GM23338 (cell line): Measurements from ENCODE around the gene USP36. TPM values are rescaled to one million over a fixed set of nuclear protein-coding genes. Genes with fewer than 3 reads are reported as not detected.

Experiments used
- ATAC-seq: fragments of 200-7000 bp; cut with Tn5 transposase; 3 replicates; pipeline ENCODE4 v1.9.1; 2020
- DNase-seq: peaks from one replicate; pipeline ENCODE4 v3.0.0-alpha.2; 2015; ENCODE audit warnings: low spot score
- H2AFZ ChIP-seq: fragments of 200-600 bp; sonication (generic); 2 replicates; pipeline ENCODE4 v1.8.0; 2016; ENCODE audit warnings: antibody characterized with exemption, mild to moderate bottlenecking, moderate library complexity
- H3F3A ChIP-seq: fragments of 200-600 bp; sonication (generic); replicated peaks from 2 replicates; pipeline ENCODE4 v1.8.0; 2017; ENCODE audit warnings: antibody characterized with exemption, mixed run types, low read depth
- H3K27ac ChIP-seq: fragments of 200-600 bp; sonication (generic); 2 replicates; pipeline ENCODE4 v1.6.1; 2016; ENCODE audit warnings: low read depth
- H3K27me3 ChIP-seq: fragments of 200-600 bp; sonication (generic); 2 replicates; pipeline ENCODE4 v1.8.0; 2016; ENCODE audit warnings: mild to moderate bottlenecking, mixed run types, moderate library complexity; ENCODE audit not compliant: insufficient read depth
- H3K36me3 ChIP-seq: fragments of 200-600 bp; sonication (generic); 2 replicates; pipeline ENCODE4 v1.8.0; 2016; ENCODE audit warnings: mild to moderate bottlenecking; ENCODE audit not compliant: insufficient read depth
- H3K4me1 ChIP-seq: fragments of 200-600 bp; sonication (generic); 2 replicates; pipeline ENCODE4 v1.8.0; 2016; ENCODE audit warnings: mild to moderate bottlenecking, moderate library complexity; ENCODE audit not compliant: insufficient read depth
- H3K4me2 ChIP-seq: fragments of 200-600 bp; sonication (generic); 2 replicates; pipeline ENCODE4 v1.7.1; 2017; ENCODE audit warnings: mixed run types
- H3K4me3 ChIP-seq: fragments of 200-600 bp; sonication (generic); 2 replicates; pipeline ENCODE4 v1.6.1; 2016; ENCODE audit warnings: mixed run types
- H3K79me2 ChIP-seq: fragments of 200-600 bp; sonication (generic); replicated peaks from 2 replicates; pipeline ENCODE4 v1.8.0; 2017; ENCODE audit warnings: mild to moderate bottlenecking; ENCODE audit not compliant: insufficient read depth
- H3K9me2 ChIP-seq: fragments of 200-600 bp; sonication (generic); 2 replicates; pipeline ENCODE4 v1.8.0; 2017; ENCODE audit not compliant: insufficient read depth
- H4K20me1 ChIP-seq: fragments of 200-600 bp; sonication (generic); replicated peaks from 2 replicates; pipeline ENCODE4 v1.8.0; 2017; ENCODE audit warnings: mild to moderate bottlenecking; ENCODE audit not compliant: insufficient read depth
- H3K27ac Mint-ChIP-seq: 2 replicates; pipeline ENCODE4 v1.8.0; 2020; ENCODE audit warnings: inconsistent platforms, mild to moderate bottlenecking, moderate library complexity, mixed read lengths
- H3K27me3 Mint-ChIP-seq: 3 replicates; pipeline ENCODE4 v1.8.0; 2022; ENCODE audit warnings: low read depth, mild to moderate bottlenecking, moderate library complexity, mixed read lengths, inconsistent platforms; ENCODE audit not compliant: insufficient read depth, poor library complexity
- H3K36me3 Mint-ChIP-seq: 3 replicates; pipeline ENCODE4 v1.8.0; 2021; ENCODE audit warnings: low read depth, mild to moderate bottlenecking, inconsistent platforms, moderate library complexity, mixed read lengths
- H3K4me1 Mint-ChIP-seq: 3 replicates; pipeline ENCODE4 v1.8.0; 2020; ENCODE audit warnings: mild to moderate bottlenecking, inconsistent platforms, mixed read lengths
- H3K4me3 Mint-ChIP-seq: 3 replicates; pipeline ENCODE4 v1.8.0; 2021; ENCODE audit warnings: moderate library complexity, mild to moderate bottlenecking, inconsistent platforms, mixed read lengths
- H3K9me3 Mint-ChIP-seq: 3 replicates; pipeline ENCODE4 v1.8.0; 2020; ENCODE audit warnings: moderate library complexity, mild to moderate bottlenecking, inconsistent platforms, mixed read lengths
- CTCF ChIP-seq, 2 experiments: fragments of 200-600 bp in 1 of 2; sonication (generic) in 1 of 2; conservative IDR thresholded peaks; 2 replicates each; pipeline versions ENCODE4 v1.5.1 to v1.6.1; 2016 to 2017; ENCODE audit warnings: antibody characterized with exemption in 2 of 2, low read depth in 2 of 2, mild to moderate bottlenecking in 2 of 2, moderate library complexity in 1 of 2
- STAT1 ChIP-seq: IDR thresholded peaks from one replicate; pipeline ENCODE4 v1.6.1; 2016; ENCODE audit warnings: antibody characterized with exemption; ENCODE audit not compliant: unreplicated experiment
- ZNF114 ChIP-seq: fragments of 250-450 bp; sonication (Bioruptor Pico); IDR thresholded peaks from 2 replicates; pipeline ENCODE4 v1.5.0; 2020; ENCODE audit warnings: mild to moderate bottlenecking, moderate library complexity
- ZNF331 ChIP-seq: fragments of 250-450 bp; sonication (Bioruptor Pico); IDR thresholded peaks from 2 replicates; pipeline ENCODE4 v1.5.0; 2020; ENCODE audit warnings: low read depth, mild to moderate bottlenecking, moderate library complexity
- ZNF462 ChIP-seq: fragments of 250-450 bp; sonication (Bioruptor Pico); IDR thresholded peaks from 2 replicates; pipeline ENCODE4 v1.5.0; 2020; ENCODE audit warnings: mild to moderate bottlenecking, moderate library complexity
- polyA plus RNA-seq: library from polyadenylated mRNA; unstranded; fragments of >200 nt; fragmentation: Nextera tagmentation; extraction: Ambion mirVana; gene quantifications from 2 replicates; pipeline ENCODE4 v1.2.1, GENCODE V29; 2016
- total RNA-seq: library from RNA; depleted of rRNA; stranded (reverse); fragments of >200 nt; shearing (Covaris generic); gene quantifications from 2 replicates; pipeline ENCODE4 v1.2.3, GENCODE V29; 2014; rRNA removed

Gene USP36
- total and polyA plus RNA-seq, 2 experiments from 2014 or later: 36.2 to 55.5 TPM

GRCh38 chr17:78746949-78747269 is 93.7 kb downstream of the USP36 start (continued):
- no peak for TF ChIP-seq ZNF462 (CRISPR knock-in tag)

DNA sequence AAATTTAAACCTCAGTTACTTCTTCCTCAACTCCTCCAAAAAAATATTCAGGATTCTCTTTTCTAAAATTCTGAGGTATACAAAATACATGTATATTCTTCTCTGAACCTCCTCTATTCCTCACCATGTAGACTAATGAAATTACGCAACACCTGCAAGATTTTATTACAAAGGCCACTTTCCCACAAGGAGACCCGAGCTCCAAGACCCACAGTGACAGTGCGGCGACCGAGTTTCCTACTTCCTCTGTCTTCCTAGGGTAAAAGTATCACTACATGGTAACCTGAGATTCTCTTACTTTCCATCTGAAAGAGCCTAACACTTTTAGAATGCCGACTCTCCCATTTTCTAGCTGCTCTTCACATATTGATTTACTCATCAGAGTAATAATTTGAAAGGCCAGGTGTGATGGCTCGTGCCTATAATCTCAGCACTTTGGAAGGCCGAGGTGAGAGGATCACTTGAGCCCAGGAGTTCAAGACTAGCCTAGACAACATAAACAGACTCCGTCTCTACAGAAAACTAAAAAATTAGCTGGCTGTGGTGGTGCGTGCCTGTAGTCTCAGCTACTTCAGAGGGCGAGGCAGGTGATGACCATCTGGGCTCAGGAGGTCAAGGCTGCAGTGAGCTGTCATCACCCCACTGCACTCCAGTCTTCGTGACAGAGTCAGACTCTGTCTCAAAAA is 94.2 kb downstream of the USP36 start:
- H3K27ac Mint-ChIP-seq: peak overlapping the region; percentile 51
- H3K27me3 Mint-ChIP-seq: no peaks in the 10 kb centered on the region
- peak; percentile 65 for ATAC-seq
- no peaks in the 10 kb centered on the region for H3F3A ChIP-seq
- TF ChIP-seq ZNF114 (no peak), CTCF (conservative IDR thresholded peaks at IDR 0.05; ENCODE audit: low read depth in 2 of 2) (no peak), STAT1 (no peak), ZNF331 (CRISPR knock-in tag) (no peak)
- no peaks in the 10 kb centered on the region for H3K9me3 Mint-ChIP-seq
- H3K4me1 ChIP-seq: peaks cover 8% of the 10 kb centered on the region
- H3K9me2 ChIP-seq: no peaks in the 10 kb centered on the region
- H3K27ac ChIP-seq: peak overlapping the region; percentile 72
- DNase-seq: peak; percentile 60
- peaks cover 2% of the 10 kb centered on the region; the same call in 1 of the 2 replicates for H4K20me1 ChIP-seq
- H3K36me3 ChIP-seq: no peaks in the 10 kb centered on the region
- no peaks in the 10 kb centered on the region for H3K36me3 Mint-ChIP-seq
- no peak overlapping the region for H3K4me3 ChIP-seq
- peak overlapping the region; percentile 22; the same call in 1 of the 3 replicates for H3K4me3 Mint-ChIP-seq
- H3K4me1 Mint-ChIP-seq: peaks cover 33% of the 10 kb centered on the region
- 0 out of 2 replicates have a peak, but pooled peaks cover 2% of the 10 kb centered on the region for H3K79me2 ChIP-seq
- H3K27me3 ChIP-seq: no peaks in the 10 kb centered on the region
- no peak overlapping the region for H2AFZ ChIP-seq
- peak overlapping the region; percentile 18 for H3K4me2 ChIP-seq

Other genes starting within 250 kb of the USP36 start
- gene CYTH1, start 58.5 kb downstream of the USP36 start, total RNA-seq: 14.5 and 21.2 TPM in 2 replicates
- 12.2 and 13.8 TPM in 2 replicates for gene CYTH1, start 58.5 kb downstream of the USP36 start, polyA plus RNA-seq
- 0.62 and 0.69 TPM in 2 replicates for gene CEP295NL, start 62.4 kb upstream of the USP36 start, total RNA-seq
- 0.31 TPM in 1 of 2 replicates, not detected in the other for gene CEP295NL, start 62.4 kb upstream of the USP36 start, polyA plus RNA-seq
- gene TIMP2, start 84.6 kb upstream of the USP36 start, total RNA-seq: 22.5 and 24.4 TPM in 2 replicates
- 10.6 and 12.5 TPM in 2 replicates for gene TIMP2, start 84.6 kb upstream of the USP36 start, polyA plus RNA-seq
- 36.5 and 45.7 TPM in 2 replicates for gene LGALS3BP, start 139.1 kb upstream of the USP36 start, total RNA-seq
- gene LGALS3BP, start 139.1 kb upstream of the USP36 start, polyA plus RNA-seq: 15.1 and 15.5 TPM in 2 replicates
- gene CANT1, start 168.9 kb upstream of the USP36 start, total RNA-seq: 22.4 and 38.8 TPM in 2 replicates
- 5.9 and 8.0 TPM in 2 replicates for gene CANT1, start 168.9 kb upstream of the USP36 start, polyA plus RNA-seq
- 1.9 and 5.2 TPM in 2 replicates for gene C1QTNF1, start 183.4 kb upstream of the USP36 start, total RNA-seq
- 1.1 and 1.5 TPM in 2 replicates for gene C1QTNF1, start 183.4 kb upstream of the USP36 start, polyA plus RNA-seq
- 23.9 and 27.1 TPM in 2 replicates for gene ENGASE, start 234.0 kb upstream of the USP36 start, total RNA-seq
- gene ENGASE, start 234.0 kb upstream of the USP36 start, polyA plus RNA-seq: 8.8 and 9.0 TPM in 2 replicates